GM12873 (cell line): ENCODE results near the gene HSPH1.

Experiments used
- CTCF ChIP-seq: IDR thresholded peaks from 2 replicates; pipeline ENCODE4 v1.5.1; 2012; ENCODE audit warnings: low read depth, mild to moderate bottlenecking, moderate library complexity, low read length, control low read depth; ENCODE audit not compliant: insufficient read depth; ENCODE audit errors: missing control alignments

Gene HSPH1

GRCh38 chr13:31161557-31162150, at the start of gene HSPH1:
HSPH1 (minus strand) TSS chr13:31161904; CDS start chr13:31161582, 322 bp downstream.
- peak; percentile 27 for TF ChIP-seq CTCF

- no peak for TF ChIP-seq CTCF
Measured at GRCh38 chr13:31209841-31210210, 48.1 kb upstream of the HSPH1 start.

- TF ChIP-seq CTCF, result no peak
Measured at GRCh38 chr13:31209172-31209840, 47.6 kb upstream of the HSPH1 start.

- TF ChIP-seq CTCF, result no peak
Measured at GRCh38 chr13:31208559-31209122, 46.9 kb upstream of the HSPH1 start.

GRCh38 chr13:31207661-31208552, 46.2 kb upstream of the HSPH1 start:
- no peak for TF ChIP-seq CTCF

GRCh38 chr13:31204592-31204991, 42.9 kb upstream of the HSPH1 start:
- no peak for TF ChIP-seq CTCF

- TF ChIP-seq CTCF, result no peak
Measured at GRCh38 chr13:31201341-31202031, 39.8 kb upstream of the HSPH1 start.
